GM19043 (cell line): ENCODE results near the gene KCNQ1OT1.

Experiments
- ATAC-seq: cut with Tn5 transposase; IDR thresholded peaks from one replicate; pipeline ENCODE4 v1.9.1; 2021; ENCODE audit warnings: low read depth; ENCODE audit not compliant: unreplicated experiment

KCNQ1OT1 gene

DNA sequence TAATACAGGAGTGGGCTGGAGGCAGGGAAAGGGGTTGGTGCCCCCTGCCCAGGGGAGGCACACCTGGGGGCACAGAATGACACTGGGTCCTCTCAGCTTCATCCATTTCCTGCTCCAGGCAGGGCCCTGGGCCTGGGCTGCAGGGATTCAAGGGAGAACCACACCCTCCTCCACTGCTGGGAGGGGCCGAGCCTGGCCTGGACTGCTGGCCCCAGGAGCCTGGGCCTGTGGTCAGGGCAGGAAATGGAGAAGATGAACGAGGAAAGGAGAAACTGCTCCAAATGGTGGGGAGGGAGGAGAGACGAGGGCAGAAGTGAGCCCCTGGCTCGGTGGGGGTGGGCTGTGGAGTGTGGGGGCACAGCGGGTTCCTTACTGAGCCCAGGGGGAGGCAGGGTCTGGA, 38.1 kb upstream of the KCNQ1OT1 start:
- ATAC-seq = no peak

DNA sequence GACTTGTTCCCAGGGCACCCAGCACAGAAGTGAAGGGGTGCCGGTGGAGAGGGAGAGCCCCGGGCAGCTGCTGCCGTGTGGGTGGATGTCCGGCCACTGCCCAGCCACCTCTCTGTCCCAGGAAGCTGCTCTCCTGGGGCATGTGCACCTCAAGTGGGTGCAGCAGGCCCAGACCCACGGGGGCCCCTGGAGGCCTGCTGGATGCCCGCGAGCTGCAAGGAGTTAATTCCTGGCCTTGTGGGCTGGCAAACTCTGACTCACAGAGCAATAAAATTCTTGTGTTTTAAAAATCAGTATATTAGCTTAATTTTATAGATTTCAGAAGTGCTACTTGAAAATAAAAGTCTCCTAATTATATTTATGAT, 37.4 kb upstream of the KCNQ1OT1 start:
- no peak for ATAC-seq

DNA sequence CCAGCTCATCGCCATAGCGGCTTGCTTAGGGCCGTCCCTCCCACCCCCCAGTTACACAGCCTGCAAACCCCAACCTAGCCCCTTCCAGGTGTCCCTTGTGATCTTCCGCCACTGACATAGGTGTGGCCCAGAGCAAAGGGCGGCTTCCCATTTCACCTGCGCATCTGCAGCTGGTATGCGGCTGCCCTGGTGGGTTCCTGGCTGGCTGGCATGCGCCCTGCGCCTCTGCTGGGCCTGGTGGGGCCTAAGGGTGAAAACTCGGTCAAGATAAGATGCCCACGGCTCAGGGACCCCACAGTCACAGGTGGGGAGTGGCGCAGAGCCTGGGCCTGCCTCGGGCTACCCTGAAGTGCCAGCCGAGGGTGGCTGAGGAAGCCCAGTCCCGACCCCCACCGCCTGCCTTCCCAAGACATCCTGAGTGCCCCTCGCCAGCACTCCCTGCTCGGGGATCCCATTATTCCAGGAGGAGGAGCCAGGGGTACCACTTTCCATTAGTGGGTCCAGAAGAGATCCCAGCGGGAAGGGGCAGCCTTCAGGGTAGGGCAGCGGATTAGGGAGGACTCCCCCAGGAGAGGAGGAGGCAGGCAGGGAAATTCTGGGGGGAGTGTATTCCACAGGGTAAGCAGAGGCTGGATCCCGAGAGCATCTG, 36.9 kb upstream of the KCNQ1OT1 start:
- no peak for ATAC-seq

DNA sequence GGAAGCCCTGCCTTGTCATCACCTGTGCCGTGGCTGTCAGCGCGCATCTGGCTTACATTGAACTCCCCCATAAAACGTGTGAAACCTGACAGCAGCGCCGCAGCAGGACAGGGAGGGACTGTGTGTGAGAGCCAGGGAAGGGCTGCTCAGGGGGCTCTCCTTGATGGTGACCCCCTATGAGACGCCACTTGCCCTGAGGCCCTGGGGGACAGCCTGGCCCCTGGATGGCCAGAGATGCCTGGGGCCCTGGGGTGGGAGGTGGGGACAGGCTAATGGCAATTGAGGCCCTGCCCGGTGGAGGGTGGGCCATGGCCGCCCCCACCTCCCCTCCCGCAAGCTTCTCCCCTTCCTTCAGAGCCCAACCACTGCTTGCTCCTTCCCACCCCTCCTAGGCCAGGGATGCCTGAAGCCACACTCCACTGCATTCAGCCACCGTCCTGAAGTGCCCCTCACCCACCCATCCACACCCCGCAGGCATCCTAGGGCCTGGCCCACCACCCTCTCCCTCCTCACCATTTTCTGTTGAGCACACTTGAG, 35.3 kb upstream of the KCNQ1OT1 start:
- no peak for ATAC-seq

DNA sequence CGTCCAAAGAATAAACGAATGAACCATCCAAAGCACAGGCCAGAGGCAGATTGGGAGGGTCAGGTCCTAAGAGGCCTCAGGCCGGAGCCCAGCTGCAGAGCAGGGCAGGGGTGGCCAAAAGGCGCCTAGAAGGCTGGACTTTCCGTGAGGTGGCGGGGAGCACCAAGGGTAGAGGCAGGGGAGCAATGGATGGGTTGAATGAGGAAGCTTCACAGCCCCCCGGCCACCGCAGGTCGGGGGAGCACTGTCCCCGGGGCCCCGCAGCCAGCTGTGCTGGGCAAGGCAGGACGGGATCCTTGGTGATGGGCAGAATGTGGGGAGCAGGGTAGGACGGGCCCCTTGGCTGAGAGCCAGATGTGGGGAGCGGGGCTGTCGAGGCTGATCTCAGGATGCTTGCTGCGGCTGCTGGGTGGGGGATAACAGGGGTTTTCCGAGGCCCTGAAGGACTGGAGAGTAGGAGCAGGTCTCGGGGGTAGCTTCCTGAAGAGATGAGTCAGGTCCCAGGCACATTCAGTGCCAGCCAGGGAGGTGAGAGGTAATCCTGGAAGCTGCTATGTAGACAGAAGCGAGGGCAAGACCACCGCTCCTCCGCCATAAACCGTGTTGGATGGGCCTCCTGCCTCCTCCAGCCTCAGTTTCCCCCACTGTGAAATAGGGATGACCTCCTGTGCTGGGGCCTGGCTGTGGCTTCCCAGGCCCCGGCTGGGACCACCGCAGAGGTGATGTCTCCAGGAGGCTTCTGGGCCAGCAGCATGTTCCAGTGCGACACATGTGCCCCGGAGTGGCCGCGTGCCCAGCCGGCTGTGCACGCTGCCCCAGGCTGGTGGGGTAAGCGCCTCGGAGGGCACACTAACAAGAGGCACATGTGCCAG, 34.6 kb upstream of the KCNQ1OT1 start:
- ATAC-seq = no peak

DNA sequence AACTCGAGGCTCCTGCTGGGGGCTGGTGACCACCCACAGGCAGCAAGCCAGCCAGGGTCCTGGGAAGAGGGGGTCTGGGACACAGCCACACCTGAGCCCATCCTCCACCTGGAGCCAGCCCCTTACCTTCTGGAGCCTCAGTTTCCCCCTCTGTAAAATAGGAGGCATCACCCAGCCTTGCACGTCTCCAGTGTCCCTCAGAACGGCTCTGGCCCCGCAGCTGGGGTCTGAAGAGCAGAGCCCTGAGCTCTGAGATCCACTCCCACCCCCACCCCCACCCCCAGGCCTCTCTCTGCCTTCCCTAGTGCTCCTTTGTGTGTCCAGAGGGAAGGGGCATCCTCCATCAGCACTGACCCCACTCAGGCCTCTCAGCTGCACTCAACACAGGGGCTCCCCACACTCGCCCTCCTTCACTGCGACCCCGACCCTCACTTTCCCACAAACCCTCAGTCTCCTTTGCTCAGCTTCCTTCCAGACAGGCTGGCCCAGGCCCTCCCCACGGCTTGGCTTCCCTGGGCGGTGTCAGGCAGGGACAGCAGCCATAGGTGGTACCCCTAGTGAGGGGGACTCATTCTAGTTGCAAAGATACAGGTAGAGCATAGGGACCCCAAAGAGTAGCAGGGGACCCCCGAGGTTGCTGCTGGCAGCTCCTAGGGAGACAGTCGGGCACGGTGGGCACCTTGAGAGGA, 33.3 kb upstream of the KCNQ1OT1 start:
- ATAC-seq = no peak

DNA sequence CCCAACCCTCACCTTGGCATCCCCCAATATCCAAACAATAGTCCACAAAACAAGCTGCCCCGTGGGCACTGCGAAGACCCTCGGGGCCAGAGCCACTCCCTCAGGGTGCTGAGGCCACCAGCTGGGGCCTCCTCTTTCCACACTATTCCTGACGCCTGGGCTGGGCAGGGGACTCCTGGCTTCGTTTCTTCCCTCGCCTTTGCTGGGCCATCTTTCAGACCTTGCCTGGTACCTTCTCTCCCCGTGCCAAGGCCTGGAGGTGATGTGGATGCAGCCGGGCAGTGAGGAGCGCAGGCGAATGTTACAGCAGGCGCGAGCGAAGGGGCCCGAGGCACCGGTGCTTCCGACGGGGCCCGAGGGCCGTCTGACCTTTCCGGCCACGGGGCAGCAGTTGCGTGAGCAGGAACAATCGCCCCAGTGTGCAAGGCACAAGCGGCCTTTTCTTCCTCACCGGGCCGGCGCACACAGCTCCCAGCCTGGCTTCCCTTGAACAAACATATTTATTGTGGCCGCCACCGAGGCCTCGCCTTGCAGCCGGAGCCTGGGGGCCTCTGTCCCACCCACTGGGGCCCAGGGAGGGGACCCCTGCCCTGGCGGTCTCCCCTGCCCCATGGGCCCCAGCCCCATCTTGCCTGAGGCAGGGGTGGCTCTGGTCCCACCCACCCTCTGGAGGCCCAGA, 32.6 kb upstream of the KCNQ1OT1 start:
- no peak for ATAC-seq

DNA sequence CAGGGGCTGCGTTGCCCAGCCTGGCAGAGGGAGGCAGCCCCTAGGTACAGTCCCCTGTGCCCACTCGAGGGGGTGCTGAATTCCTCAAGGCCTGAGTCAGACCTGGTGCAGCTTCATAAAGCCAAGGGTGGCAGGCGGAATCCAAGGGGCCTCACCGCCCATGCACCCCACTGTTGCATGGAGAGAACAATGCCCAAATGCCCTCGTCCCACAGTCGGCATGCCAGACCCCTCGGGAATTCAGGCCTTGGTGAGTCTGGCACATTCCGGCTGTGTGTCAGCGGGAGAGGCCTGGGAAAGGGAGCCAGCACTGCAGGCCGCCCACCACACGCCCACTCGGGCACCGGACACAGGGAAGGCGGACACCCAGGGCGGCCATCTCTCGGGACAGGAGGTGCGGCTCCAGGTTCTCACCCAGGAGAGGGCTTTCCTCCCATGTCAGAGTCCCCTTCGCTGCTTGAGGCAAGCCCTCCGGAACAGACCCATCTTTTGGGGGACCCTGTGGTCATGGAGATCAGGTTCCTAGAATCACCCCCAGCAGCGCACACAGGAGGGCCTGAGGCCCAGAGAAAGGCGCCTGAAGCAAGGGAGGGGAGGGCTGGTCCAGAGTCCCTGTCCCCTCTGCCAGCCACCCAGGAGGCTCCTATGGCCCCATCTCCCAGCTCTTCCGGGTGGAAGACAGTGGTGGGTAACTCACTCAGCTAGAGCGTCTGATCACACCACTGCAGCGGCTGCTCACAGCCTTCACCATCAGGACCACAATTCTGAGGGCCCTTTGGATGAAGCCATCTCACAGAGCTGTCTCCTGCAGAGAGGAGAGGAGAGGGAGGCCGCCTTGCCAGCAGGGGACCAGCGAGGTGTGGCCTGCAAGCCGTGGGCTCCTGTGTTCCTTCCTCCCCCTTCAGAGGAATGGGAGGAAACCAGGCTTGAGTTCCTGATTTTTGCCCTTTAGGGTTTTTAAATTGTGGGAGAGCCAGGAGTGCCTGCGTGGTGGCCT, 31.6 kb upstream of the KCNQ1OT1 start:
- ATAC-seq = no peak

DNA sequence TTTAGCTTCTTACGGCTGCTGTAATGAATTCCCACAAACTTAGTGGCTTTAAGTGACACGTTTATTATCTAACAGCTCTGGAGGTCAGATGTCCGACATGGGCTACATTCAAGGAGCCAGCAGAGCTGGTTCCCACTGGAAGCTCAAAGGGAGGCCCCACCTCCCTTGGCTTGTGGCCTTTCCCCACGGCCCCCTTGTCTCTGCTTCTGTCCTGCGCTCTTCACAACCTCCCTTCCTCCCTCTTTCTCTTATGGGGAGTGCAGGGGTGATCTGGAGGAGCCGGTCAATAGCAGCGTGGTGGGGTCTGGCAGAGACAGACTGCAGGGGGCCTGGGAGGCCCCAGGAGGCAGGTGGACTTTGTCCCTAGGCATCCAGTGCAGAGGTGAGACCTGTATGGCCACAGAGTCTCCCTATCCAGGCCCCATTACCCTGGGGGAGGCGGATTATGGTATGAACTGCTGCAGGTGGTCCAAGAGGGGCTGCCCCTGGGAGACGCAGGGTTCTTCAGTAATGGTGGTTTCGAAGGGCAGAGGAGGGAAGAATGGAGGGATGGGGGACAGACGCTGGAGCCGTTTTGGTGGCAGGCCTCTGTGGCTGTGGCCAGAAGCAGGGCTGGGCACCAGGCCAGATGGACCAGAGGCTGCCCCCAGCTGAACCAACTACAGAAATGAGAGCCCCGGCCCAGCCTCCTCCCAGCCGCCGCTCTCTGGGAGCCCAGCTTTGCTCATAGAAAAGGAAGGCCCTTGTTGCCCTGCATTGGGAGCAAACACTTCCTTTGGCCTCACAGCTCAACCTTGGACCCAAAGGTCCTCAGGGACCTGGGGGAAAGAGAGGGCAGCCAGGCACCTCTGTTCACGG, 30.7 kb upstream of the KCNQ1OT1 start:
- ATAC-seq = no peak

DNA sequence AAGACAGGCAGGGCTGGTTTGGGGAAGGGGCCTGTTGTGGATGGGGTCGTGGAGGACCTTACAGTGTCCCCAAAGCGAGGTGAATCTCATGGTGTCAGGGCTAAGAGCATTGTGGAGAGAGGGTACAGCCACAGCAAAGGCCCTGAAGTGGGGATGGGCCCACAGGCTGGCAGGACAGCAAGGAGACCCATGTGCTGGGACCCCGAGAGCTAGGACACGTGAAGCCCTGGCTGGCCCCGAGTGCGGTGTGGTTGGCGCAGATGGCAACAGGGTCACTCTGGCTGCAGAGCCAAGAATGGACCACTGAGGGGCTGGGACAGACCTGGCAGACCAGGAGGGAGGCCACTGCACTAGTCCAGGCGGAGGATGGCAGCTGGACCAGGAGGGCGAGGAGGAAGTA, 30.0 kb upstream of the KCNQ1OT1 start:
- ATAC-seq = no peak

DNA sequence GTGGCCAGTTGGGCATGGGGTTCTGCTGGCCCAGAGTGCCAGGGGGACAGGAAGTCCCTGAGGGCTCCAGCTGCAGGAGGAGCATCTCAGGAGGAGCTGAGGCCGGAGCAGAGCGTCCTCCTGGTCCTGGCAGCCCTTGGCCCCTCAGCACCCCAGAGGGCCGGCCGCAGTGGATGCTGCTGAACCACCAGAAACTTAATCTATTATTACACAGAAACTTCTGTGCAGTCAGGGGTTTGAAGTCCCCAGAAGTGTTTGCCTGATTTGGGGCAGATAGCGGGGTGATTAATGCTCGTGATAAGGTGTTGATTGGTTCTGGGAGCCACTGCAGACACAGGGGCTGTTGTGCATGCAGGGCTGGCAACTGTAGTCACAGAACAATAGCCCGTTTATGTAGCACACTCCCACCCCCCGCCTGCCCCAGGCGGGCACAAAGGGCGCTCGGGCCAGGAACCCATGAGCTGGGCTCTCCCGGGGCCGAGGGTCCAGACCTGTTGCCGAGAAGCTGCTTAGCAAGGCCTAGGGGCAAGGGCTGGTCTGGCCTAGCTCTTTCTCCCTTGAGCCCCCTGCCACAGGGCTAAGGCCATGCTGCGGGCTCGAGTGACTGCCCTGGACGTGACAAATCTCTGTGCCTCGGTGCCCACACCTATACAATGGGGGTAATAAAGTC, 29.0 kb upstream of the KCNQ1OT1 start:
- no peak for ATAC-seq

DNA sequence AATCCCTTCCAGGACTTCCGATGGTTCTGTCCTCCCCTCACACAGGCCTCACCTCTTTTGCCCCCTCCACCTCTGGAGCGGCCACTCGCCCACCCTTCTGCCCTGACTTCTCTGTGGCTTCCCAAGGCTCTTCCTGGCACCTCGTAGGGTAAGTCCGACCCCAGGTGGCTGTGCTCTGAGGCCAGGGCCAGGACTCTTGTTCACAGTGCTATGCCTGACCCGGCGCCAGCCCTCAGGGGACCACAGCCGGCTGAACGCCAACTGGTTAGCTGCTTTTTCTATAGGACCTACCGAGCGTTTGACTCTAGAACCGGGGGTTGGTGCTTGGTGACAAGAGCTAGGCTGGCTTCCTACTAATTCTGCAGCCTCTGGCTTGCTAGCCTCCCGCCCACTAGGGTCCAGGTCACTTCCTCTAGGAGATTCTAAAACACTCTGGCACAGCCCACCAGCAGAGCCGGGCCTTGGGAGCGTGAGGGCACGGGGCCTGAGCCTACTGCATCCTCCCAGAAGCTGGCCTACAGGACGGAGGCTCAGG, 28.4 kb upstream of the KCNQ1OT1 start:
- ATAC-seq = no peak

DNA sequence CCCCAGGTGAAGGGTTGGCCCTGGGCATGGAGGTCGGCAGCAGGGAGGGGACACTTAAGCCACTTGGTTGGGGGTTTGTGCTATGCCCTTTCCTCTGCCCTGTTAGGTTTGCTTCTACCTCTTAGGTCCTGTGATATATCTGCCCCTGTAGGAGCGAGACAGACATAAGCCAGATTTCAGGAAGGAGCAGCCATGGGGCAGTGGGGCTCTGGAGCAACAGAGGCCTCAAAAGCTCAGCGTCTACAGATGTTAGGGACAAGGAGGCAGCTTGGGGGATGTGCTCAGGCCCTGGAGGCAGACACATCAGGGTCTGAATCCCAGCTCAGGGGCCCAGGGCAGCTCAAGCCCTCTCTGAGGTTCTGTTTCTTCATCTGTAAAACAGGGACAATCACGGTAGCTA, 27.2 kb upstream of the KCNQ1OT1 start:
- no peak for ATAC-seq

DNA sequence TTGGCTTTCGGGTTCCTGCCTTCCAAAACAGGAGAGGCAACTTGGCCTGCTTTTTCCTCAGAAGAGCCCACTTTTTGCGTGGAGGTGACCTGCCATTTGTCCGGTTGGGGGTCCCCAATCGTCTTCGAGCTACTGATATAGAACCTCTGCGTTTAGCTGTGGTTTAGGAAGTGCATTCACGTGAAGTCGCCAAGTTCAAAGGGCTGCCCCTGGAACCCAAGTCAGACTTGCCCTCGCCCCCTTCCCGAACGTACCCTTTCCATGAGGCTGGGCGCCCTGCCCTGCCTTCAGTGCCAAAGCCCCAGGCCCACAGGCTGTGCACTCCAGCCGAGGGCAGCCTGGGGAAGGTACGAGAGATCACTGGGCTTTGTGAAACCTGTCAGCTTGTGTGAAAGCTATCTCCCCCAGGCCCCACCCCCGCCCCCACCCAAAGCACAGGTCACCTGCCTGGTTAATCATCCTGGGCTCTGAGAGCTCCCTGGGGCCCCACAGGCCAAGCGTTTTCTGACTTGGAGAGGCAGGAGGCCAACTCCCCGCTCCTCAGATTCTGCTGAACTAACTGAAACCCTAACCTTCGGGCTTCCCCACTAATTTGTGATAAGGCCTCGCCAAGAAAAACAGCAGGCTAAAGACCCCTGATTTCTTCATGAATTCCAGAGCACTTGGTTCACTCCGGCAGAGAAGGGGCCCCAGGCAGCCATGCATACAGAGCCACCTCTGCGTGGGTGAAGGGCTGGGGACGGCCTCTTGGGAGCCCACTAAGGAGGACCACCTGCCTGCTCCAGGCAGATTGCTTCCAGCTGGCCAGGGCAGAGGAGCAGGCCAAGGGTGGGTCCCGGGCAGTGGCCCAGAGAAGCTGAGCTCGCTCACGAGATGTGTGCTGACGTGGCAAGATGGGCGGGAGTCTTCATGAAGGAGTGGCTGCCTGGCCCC, 25.8 kb upstream of the KCNQ1OT1 start:
- ATAC-seq = no peak

DNA sequence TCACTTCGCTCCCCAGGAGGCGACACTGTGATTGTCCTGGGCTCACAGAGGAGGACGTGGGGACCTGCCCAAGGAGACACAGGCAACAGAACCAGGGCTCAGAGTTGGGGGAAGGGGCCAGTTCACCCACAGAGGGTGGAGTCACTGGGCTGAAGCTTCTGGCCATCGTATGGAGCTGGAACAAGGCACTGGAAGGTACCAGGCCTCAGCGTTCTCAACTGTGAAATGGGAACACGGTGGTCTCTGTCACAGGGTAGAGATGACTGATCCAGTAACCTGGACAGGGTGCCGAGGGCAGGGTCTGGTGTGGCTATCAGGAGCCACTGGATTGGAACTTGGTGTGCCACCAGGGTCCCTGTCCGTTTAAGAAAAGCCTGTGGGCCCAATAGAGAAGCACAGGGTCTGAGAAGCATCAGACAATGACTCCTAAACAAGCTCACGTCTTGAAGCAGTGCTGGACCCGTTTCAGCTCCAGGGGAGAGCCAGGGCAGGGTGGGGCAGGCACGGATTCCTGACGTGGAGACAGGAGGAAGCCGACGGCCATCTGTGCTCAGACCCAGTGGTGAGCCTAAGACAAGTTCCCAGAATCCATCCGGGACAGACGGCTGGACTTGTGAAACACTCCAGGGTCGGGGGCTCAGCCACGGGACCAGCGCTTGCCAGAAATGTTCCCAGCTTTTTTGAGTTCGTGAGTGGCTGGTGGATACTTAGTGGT, 25.0 kb upstream of the KCNQ1OT1 start:
- no peak for ATAC-seq

DNA sequence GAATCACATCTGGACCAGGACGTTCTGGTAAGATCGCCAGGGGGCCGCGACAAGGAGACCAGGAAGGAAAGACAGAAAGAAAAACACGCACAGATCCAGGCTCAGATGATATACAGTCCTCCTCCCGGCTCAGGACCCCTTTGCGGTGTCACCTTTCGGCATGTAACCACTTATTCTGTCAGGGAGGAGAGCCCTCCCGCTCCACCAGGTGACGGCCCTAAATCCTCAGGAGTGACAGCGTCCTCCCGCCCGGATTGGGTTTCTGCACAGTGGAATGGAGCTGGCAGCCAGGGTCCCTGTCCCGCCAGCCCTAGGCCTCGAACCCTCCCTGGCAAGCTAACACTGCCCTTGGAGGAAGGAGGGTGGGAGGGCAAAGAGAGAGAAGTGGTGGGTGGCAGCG, 24.3 kb upstream of the KCNQ1OT1 start:
- no peak for ATAC-seq
